Measurements from ENCODE around the gene SLC13A3.

DNA sequence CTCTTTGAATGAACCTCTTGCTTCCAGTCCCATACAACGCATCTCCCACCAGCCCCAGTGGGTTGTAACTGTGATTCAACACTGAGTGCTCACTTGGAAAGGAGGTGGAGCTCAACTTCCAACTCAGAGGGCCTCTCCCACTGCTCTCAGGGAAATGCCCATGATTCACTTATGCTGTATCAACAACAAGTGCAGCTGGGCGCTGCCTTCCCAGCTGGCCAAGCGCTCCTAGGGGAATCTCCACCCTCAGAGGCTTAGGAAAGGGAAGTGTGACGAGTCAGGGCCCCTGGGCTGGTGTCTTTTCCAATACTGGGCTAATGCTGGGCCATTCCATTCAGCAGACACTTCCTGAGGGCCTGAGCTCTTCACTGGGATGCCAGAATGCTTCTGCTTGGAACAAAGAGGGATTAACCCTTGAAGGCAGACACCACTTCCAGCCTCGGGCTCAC is 92.7 kb downstream of the SLC13A3 start:
- TF ChIP-seq, protein P1, sequence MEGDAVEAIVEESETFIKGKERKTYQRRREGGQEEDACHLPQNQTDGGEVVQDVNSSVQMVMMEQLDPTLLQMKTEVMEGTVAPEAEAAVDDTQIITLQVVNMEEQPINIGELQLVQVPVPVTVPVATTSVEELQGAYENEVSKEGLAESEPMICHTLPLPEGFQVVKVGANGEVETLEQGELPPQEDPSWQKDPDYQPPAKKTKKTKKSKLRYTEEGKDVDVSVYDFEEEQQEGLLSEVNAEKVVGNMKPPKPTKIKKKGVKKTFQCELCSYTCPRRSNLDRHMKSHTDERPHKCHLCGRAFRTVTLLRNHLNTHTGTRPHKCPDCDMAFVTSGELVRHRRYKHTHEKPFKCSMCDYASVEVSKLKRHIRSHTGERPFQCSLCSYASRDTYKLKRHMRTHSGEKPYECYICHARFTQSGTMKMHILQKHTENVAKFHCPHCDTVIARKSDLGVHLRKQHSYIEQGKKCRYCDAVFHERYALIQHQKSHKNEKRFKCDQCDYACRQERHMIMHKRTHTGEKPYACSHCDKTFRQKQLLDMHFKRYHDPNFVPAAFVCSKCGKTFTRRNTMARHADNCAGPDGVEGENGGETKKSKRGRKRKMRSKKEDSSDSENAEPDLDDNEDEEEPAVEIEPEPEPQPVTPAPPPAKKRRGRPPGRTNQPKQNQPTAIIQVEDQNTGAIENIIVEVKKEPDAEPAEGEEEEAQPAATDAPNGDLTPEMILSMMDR (IDR thresholded peaks at IDR 0.05), result no peak
- no peak for TF ChIP-seq EZH2phosphoT487 (IDR thresholded peaks at IDR 0.05)
- no peak for TF ChIP-seq EZH2 (IDR thresholded peaks at IDR 0.05)

Data from neural progenitor cell (in vitro differentiated cells).